T-cell (primary cell): ENCODE data around the gene C16orf90. TPM values are rescaled to one million over a fixed set of nuclear protein-coding genes. Genes with fewer than 3 reads are reported as not detected.

Experiments used
- ATAC-seq, 4 experiments: fragments of 200-7000 bp in 3 of 4; fragments of 150-1000 bp in 1 of 4; cut with Tn5 transposase; replicated peaks in 1 of 4; 1 replicate in 3 of 4; 2 replicates in 1 of 4; pipeline ENCODE4 v1.10.0; 2021; ENCODE audit warnings: moderate library complexity in 3 of 4, mild to moderate bottlenecking in 2 of 4, moderate number of reproducible peaks in 1 of 4
- CTCF ChIA-PET, 2 donors: fragments of 300-600 bp; sonication (Branson Sonifier 250); formaldehyde crosslinking; loops; one replicate each; lab custom pipeline; 2022; ENCODE audit warnings: antibody characterized with exemption in 2 of 2; lab: Charles Lee
- POLR2A ChIA-PET, 2 donors: fragments of 300-600 bp; sonication (Branson Sonifier 250); formaldehyde crosslinking; loops; one replicate each; lab custom pipeline; 2022; ENCODE audit warnings: antibody characterized with exemption in 2 of 2; lab: Charles Lee
- DNase-seq, 35 experiments: peaks; one replicate each; pipeline versions ENCODE4 v3.0.0 to v3.0.0-alpha.2; 2013 to 2023
- H3K27ac ChIP-seq: one replicate; pipeline ENCODE4 v1.5.1; 2013; ENCODE audit warnings: low read length
- H3K27me3 ChIP-seq, 2 experiments: replicated peaks in 1 of 2; 1 replicate in 1 of 2; 2 replicates in 1 of 2; pipeline versions ENCODE4 v1.6.1 to v1.7.0; 2013; ENCODE audit warnings: low read length in 1 of 2, mixed read lengths in 1 of 2; ENCODE audit not compliant: control insufficient read depth in 2 of 2, insufficient read depth in 2 of 2; ENCODE audit errors: extremely low read depth in 1 of 2
- H3K36me3 ChIP-seq, 2 donors: 1 replicate in 1 of 2; 2 replicates in 1 of 2; pipeline versions ENCODE4 v1.6.1 to v1.7.0; 2013; ENCODE audit warnings: low read length in 1 of 2; ENCODE audit not compliant: control insufficient read depth in 2 of 2, insufficient read depth in 1 of 2; ENCODE audit errors: extremely low read depth in 1 of 2
- H3K4me1 ChIP-seq, 2 experiments: 1 replicate in 1 of 2; 2 replicates in 1 of 2; pipeline versions ENCODE4 v1.6.1 to v1.7.0; 2013; ENCODE audit warnings: low read length in 2 of 2, mixed read lengths in 1 of 2; ENCODE audit not compliant: insufficient read depth in 2 of 2, control insufficient read depth in 1 of 2; ENCODE audit errors: extremely low read depth in 1 of 2
- H3K4me3 ChIP-seq, 2 donors: 1 replicate in 1 of 2; 2 replicates in 1 of 2; pipeline versions ENCODE4 v1.5.1 to v1.7.0; 2013; ENCODE audit warnings: mild to moderate bottlenecking in 2 of 2, low read length in 1 of 2, moderate library complexity in 1 of 2; ENCODE audit not compliant: control insufficient read depth in 1 of 2; ENCODE audit errors: extremely low read depth in 1 of 2
- H3K9me3 ChIP-seq: 2 replicates; pipeline ENCODE4 v1.7.0; 2013
- H3K27ac Mint-ChIP-seq, 2 donors: one replicate each; pipeline ENCODE4 v1.8.0; 2020 to 2021; ENCODE audit warnings: mild to moderate bottlenecking in 2 of 2, mixed read lengths in 2 of 2
- H3K27me3 Mint-ChIP-seq, 2 donors: one replicate each; pipeline ENCODE4 v1.8.0; 2021 to 2022; ENCODE audit warnings: mixed read lengths in 2 of 2
- H3K36me3 Mint-ChIP-seq: one replicate; pipeline ENCODE4 v1.8.0; 2021; ENCODE audit warnings: mixed read lengths
- H3K4me1 Mint-ChIP-seq, 3 donors: one replicate each; pipeline ENCODE4 v1.8.0; 2020 to 2022; ENCODE audit warnings: mixed read lengths in 3 of 3, mild to moderate bottlenecking in 1 of 3
- H3K4me3 Mint-ChIP-seq, 3 donors: one replicate each; pipeline ENCODE4 v1.8.0; 2020 to 2022; ENCODE audit warnings: mild to moderate bottlenecking in 3 of 3, mixed read lengths in 3 of 3, moderate library complexity in 3 of 3
- H3K9me3 Mint-ChIP-seq, 3 donors: one replicate each; pipeline ENCODE4 v1.8.0; 2020 to 2022; ENCODE audit warnings: mixed read lengths in 3 of 3
- WGBS: methylation state at CpG from one replicate; pipeline ENCODE4 v1.1.5; 2013; ENCODE audit warnings: missing lambda C conversion rate; ENCODE audit not compliant: insufficient coverage; 5-methylcytosine and 5-hydroxymethylcytosine counted together
- total RNA-seq, 35 experiments: library from RNA in 6 of 35; stranded (reverse) in 6 of 35; fragments of 120-200 nt in 1 of 35; gene quantifications; one replicate each; pipeline versions ENCODE4 v1.2.1 to v1.2.4 and lab custom pipeline; 2013 to 2026

C16orf90 gene
- total RNA-seq, 5 donors from 2014 or later (not counting 1 experiment from before 2014, with no cell fraction given) = not detected

DNA sequence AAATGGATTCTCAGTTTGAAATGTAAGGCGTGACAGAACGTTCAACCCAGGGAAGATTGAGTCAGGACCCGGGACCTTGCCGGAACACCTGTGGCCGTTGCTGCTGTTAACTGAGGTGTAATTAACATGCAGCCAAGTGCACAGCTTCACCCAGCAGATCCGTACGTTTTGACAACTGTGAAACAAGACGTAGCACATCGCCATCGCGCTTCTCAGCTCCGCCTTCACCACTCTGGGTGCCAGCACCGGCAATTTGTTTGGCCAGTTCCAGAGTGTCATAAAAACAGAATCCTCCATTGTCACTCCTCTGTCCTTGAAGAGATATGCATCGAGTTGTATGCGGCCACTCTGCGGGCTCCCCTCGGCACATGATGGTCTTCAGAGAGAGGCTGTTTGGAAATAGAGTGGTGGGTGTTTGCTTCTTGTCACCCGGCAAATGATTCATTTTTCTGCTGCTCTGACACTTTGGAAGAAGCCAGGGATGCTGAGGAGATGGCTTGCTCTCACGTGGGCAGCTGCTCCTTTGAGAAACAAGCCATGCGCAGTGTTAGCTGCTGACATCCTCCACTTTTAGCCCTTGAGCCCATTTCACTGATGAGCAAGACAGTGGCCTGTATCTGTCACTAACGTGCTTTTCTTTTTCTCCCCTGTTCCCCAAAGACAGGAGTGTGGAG is 29.2 kb downstream of the C16orf90 start:
- CTCF ChIA-PET = no interaction called here
- no peak overlapping the region for H3K4me3 ChIP-seq
- H3K27ac Mint-ChIP-seq = no peak overlapping the region
- peaks cover 63 to 80% (median 80%) of the 10 kb centered on the region in 3 donors for H3K4me1 Mint-ChIP-seq
- no peaks in the 10 kb centered on the region for H3K27me3 Mint-ChIP-seq
- H3K9me3 Mint-ChIP-seq = no peaks in the 10 kb centered on the region
- POLR2A ChIA-PET = no interaction called here
- H3K27ac ChIP-seq = no peak overlapping the region
- WGBS = 93% methylated on average over 18 of the region's 21 CpGs
- DNase-seq (no peak), ATAC-seq (no peak)
- peaks cover 0 to 2% of the 10 kb centered on the region in 2 experiments for H3K27me3 ChIP-seq
- no peaks in the 10 kb centered on the region for H3K9me3 ChIP-seq
- peaks cover 8 to 64% of the 10 kb centered on the region in 2 experiments for H3K4me1 ChIP-seq
- peaks cover 12 to 25% of the 10 kb centered on the region in 2 donors for H3K36me3 ChIP-seq
- peak overlapping the region in 1 of 3 donors; percentile 42 for H3K4me3 Mint-ChIP-seq
- H3K36me3 Mint-ChIP-seq = peaks cover 10% of the 10 kb centered on the region

DNA sequence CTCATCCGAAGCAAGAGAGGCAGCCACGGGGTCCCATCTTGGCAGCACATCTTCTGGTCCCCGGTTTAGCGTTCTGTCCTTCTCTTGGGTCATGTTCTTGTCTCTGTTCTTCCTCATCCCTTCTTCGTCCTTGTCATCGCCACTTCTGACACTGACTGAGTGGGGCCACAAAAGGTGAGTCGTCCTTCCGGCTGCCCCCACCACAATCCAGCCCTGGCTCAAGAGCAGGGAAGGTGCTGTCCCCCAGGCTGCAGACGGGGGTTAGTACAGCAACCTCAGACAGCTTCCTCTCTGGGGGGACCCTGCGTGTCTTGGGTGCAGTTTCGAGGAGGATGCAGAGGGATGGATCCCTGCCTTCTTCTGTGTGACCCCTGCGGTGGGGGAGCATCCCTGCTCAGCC is 30.0 kb downstream of the C16orf90 start:
- POLR2A ChIA-PET = no interaction called here
- Histone ChIP-seq H3K36me3 (peaks cover 8 to 25% of the 10 kb centered on the region in 2 donors), H3K27ac (no peak overlapping the region), H3K27me3 (peaks cover 0 to 2% of the 10 kb centered on the region in 2 experiments), H3K4me1 (peaks cover 14 to 71% of the 10 kb centered on the region in 2 experiments), H3K4me3 (no peak overlapping the region), H3K9me3 (no peaks in the 10 kb centered on the region)
- CTCF ChIA-PET = no interaction called here
- Mint-ChIP-seq H3K36me3 (peaks cover 10% of the 10 kb centered on the region), H3K27me3 (no peaks in the 10 kb centered on the region), H3K4me3 (no peak overlapping the region), H3K27ac (peak overlapping the region in 1 of 2 donors; percentile 16), H3K9me3 (no peaks in the 10 kb centered on the region), H3K4me1 (peaks cover 66 to 82% (median 82%) of the 10 kb centered on the region in 3 donors)
- ATAC-seq = no peak
- DNase-seq = no peak
- 90% methylated on average over 8 of the region's 12 CpGs for whole genome bisulfite sequencing

- POLR2A ChIA-PET = no interaction called here
Measured at GRCh38 chr16:3461151-3461550, 34.1 kb downstream of the C16orf90 start.

DNA sequence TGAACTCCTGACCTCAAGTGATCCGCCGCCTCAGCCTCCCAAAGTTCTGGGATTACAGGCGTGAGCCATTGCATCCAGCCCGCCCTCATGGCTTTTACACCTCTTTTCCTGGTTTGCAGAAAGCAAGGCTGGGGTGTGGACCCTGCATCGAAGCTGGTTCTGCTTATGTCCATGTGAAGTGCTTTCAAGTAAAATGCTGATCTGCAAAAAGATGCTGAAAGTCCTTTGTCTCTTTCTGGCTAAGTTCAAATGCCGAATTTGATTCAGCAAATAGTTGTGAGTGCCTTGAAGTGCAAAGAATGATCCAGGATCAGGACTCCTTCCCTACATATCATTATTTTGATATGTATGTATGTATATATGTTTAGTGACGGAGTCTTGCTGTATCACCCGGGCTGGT is 34.7 kb downstream of the C16orf90 start:
- ATAC-seq (no peak), DNase-seq (no peak)
- H3K9me3 Mint-ChIP-seq = no peaks in the 10 kb centered on the region
- H3K27ac ChIP-seq = no peak overlapping the region
- no peaks in the 10 kb centered on the region for H3K9me3 ChIP-seq
- H3K4me3 ChIP-seq = no peak overlapping the region
- H3K36me3 Mint-ChIP-seq = no peaks in the 10 kb centered on the region
- ChIA-PET POLR2A (interaction anchor here in 1 of 2 donors (0.7 kb wide), 1 partner anchor 49 kb away, joined by 4 read pairs; no protein-coding TSS in a partner anchor), CTCF (interaction anchor here in 1 of 2 donors (0.6 to 0.9 kb wide), 2 partner anchors 358 to 429 kb away, joined by 3 to 6 read pairs; no protein-coding TSS in a partner anchor)
- H3K36me3 ChIP-seq = peaks cover 2 to 5% of the 10 kb centered on the region in 2 donors
- no peaks in the 10 kb centered on the region for H3K27me3 Mint-ChIP-seq
- WGBS = 97% methylated on average over 4 of the region's 8 CpGs
- no peaks in the 10 kb centered on the region for H3K27me3 ChIP-seq
- peaks cover 56 to 70% (median 69%) of the 10 kb centered on the region in 3 donors for H3K4me1 Mint-ChIP-seq
- H3K4me3 Mint-ChIP-seq = peak overlapping the region; percentile 3 to 91 (median 21)
- H3K27ac Mint-ChIP-seq = peak overlapping the region; percentile 50 to 79
- H3K4me1 ChIP-seq = peaks cover 28 to 72% of the 10 kb centered on the region in 2 experiments

More at GRCh38 chr16:3461151-3461550, 34.1 kb downstream of the C16orf90 start:
- CTCF ChIA-PET = interaction anchor here in 1 of 2 donors (0.9 kb wide), 1 partner anchor 429 kb away, joined by 3 read pairs; no protein-coding TSS in a partner anchor
- H3K4me3 ChIP-seq = no peak overlapping the region
- peaks cover 2 to 11% of the 10 kb centered on the region in 2 donors for H3K36me3 ChIP-seq
- no peak overlapping the region for H3K27ac ChIP-seq
- Mint-ChIP-seq H3K27ac (peak overlapping the region; percentile 50 to 79), H3K4me3 (peak overlapping the region in 2 of 3 donors; percentile 3 to 91), H3K9me3 (no peaks in the 10 kb centered on the region), H3K36me3 (no peaks in the 10 kb centered on the region), H3K27me3 (no peaks in the 10 kb centered on the region), H3K4me1 (peaks cover 56 to 72% (median 71%) of the 10 kb centered on the region in 3 donors)
- no peaks in the 10 kb centered on the region for H3K9me3 ChIP-seq
- peaks cover 28 to 77% of the 10 kb centered on the region in 2 experiments for H3K4me1 ChIP-seq
- 100% methylated on average over 1 of the region's 8 CpGs for WGBS
- ATAC-seq (peak in 1 of 4 experiments; percentile 34), DNase-seq (peak; percentile 26 to 76 (median 62))
- H3K27me3 ChIP-seq = no peaks in the 10 kb centered on the region

- no CpG with 5 or more reads among the region's 7 CpGs for WGBS
- Mint-ChIP-seq H3K9me3 (no peaks in the 10 kb centered on the region), H3K4me3 (peak overlapping the region; percentile 1 to 91 (median 21)), H3K36me3 (no peaks in the 10 kb centered on the region), H3K4me1 (peaks cover 52 to 65% (median 64%) of the 10 kb centered on the region in 3 donors), H3K27ac (peak overlapping the region; percentile 90 to 93), H3K27me3 (no peaks in the 10 kb centered on the region)
- H3K4me1 ChIP-seq = peaks cover 28 to 67% of the 10 kb centered on the region in 2 experiments
- H3K27me3 ChIP-seq = no peaks in the 10 kb centered on the region
- no peaks in the 10 kb centered on the region for H3K9me3 ChIP-seq
- DNase-seq (no peak), ATAC-seq (no peak)
- no peak overlapping the region for H3K27ac ChIP-seq
- POLR2A ChIA-PET = interaction anchor here in 1 of 2 donors (0.7 kb wide), 1 partner anchor 49 kb away, joined by 4 read pairs; no protein-coding TSS in a partner anchor
- peaks cover 0 to 3% of the 10 kb centered on the region in 2 donors for H3K36me3 ChIP-seq
- CTCF ChIA-PET = interaction anchor here in 1 of 2 donors (0.6 kb wide), 1 partner anchor 358 kb away, joined by 6 read pairs; no protein-coding TSS in a partner anchor
- H3K4me3 ChIP-seq = no peak overlapping the region
Measured at GRCh38 chr16:3460121-3460520, 35.2 kb downstream of the C16orf90 start.

- H3K27ac Mint-ChIP-seq = peak overlapping the region; percentile 90 to 93
- DNase-seq = peak in 6 of 35 experiments; percentile 11 to 51 (median 26)
- no peaks in the 10 kb centered on the region for H3K27me3 ChIP-seq
- POLR2A ChIA-PET = no interaction called here
- peaks cover 52 to 63% (median 62%) of the 10 kb centered on the region in 3 donors for H3K4me1 Mint-ChIP-seq
- peak overlapping the region in 1 of 2 donors; percentile 87 for H3K4me3 ChIP-seq
- CTCF ChIA-PET = interaction anchor here in 1 of 2 donors (0.6 kb wide), 1 partner anchor 357 kb away, joined by 6 read pairs; no protein-coding TSS in a partner anchor
- H3K4me1 ChIP-seq = peaks cover 28 to 62% of the 10 kb centered on the region in 2 experiments
- WGBS = 55% methylated on average over 5 of the region's 9 CpGs
- H3K27ac ChIP-seq = peak overlapping the region; percentile 72
- peaks cover 0 to 3% of the 10 kb centered on the region in 2 donors for H3K36me3 ChIP-seq
- H3K9me3 ChIP-seq = no peaks in the 10 kb centered on the region
- H3K4me3 Mint-ChIP-seq = peak overlapping the region; percentile 89 to 91 (median 89)
- no peaks in the 10 kb centered on the region for H3K27me3 Mint-ChIP-seq
- no peak for ATAC-seq
- H3K9me3 Mint-ChIP-seq = no peaks in the 10 kb centered on the region
- no peaks in the 10 kb centered on the region for H3K36me3 Mint-ChIP-seq
Measured at GRCh38 chr16:3459401-3460090, 35.7 kb downstream of the C16orf90 start.
